HEK293T (cell line): ENCODE measurements around the gene INAVA.

Experiments used
- ELF4 ChIP-seq: fragments of 450-650 bp; IDR thresholded peaks from 2 replicates; pipeline ENCODE4 v1.6.1; 2017; ENCODE audit warnings: antibody characterized with exemption
- FOXM1 ChIP-seq: fragments of 450-650 bp; IDR thresholded peaks from 2 replicates; pipeline ENCODE4 v1.6.1; 2017; ENCODE audit warnings: mild to moderate bottlenecking, borderline replicate concordance
- HDGF ChIP-seq: fragments of 450-650 bp; IDR thresholded peaks from 2 replicates; pipeline ENCODE4 v1.6.1; 2017; ENCODE audit warnings: antibody characterized with exemption, borderline replicate concordance

- TF ChIP-seq FOXM1 (no peak), HDGF (no peak), ELF4 (no peak)
These were observed 66.2 kb downstream of the INAVA start for GRCh38 chr1:200960948-200961340.
